ENCODE results near the gene IL10RB.

IL10RB gene

DNA sequence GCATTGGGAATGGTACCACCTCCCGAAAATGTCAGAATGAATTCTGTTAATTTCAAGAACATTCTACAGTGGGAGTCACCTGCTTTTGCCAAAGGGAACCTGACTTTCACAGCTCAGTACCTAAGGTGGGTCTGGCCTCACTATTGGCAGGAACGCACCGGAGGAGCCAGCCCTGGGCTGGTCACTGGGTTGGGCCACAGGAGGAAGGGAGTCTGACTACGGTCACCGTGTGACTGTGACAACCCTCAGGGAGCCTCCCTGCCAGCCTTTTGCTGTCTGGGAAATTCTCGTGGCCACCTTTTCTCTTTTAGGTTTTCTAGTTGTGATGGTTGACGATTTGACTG, 2.2 kb downstream of the IL10RB start:
- DNase-seq = no peak

DNA sequence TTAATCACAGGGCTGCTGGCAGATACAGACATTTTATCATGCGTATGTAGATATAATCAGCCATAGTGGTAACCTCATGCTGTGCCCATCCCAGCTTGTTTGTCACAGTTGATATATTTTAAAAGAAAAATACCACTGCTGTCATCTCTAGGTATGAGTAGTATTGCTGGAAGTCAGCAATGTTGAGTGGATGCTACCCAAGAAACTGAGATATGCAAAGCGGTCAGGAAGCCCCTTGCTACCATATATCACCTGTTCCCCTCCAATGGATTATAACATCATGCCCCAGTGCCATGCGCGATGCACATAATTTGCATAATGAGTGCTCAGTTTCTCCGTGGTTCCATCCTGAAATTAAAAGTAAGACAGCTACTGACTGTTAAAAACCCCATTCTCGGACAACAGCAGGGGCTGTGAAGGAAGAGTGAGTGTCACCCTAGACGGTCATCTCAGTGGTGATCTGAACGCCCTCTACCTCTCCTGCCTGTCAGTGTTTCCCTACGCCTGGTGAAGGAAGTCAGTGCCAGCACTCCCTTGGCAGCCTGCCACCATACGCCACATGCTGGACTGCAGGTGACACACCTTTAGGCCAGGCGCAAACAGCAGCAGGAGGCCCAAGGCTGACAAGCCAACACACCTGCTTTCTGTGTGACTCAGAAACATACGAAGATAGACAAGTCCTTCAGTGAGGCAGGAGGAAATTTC, 2.7 kb downstream of the IL10RB start:
- DNase-seq = peak; percentile 42

DNA sequence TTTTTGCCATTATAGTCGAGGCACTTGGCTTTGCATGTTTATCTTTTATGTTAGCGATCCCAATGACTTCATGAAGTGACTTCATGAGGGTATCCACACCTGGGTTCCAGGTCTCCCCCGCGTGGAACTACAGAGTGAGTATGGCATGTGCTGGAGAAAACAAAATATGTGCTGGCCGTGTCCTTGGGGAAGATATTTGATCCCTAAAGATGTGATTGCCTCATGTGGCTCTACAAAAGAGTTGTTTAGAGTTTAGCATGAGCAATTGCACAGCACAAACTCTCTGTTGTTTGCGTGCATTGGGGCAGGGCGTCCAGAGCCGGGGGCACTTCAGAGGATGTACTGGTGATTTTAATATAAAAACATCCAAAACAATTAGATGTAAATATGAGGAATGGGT, 4.8 kb downstream of the IL10RB start:
- no peak for DNase-seq

DNA sequence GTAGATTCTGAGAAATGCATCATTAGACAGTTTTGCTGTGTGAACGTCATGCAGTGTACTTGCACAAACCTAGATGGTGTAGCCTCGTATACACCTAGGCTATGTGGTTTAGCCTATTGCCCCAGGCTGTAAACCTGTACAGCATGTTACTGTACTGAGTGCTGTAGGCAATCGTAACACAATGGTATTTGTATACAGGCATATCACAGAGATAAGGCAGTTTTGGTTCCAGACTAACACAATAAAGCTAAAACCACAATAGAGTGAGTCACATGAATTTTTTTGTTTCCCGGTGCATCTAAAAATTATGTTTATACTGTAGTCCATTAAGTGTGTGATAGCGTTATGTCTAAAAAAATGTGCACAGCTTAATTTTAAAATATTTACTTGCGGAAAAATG, 6.9 kb downstream of the IL10RB start:
- DNase-seq = no peak

DNA sequence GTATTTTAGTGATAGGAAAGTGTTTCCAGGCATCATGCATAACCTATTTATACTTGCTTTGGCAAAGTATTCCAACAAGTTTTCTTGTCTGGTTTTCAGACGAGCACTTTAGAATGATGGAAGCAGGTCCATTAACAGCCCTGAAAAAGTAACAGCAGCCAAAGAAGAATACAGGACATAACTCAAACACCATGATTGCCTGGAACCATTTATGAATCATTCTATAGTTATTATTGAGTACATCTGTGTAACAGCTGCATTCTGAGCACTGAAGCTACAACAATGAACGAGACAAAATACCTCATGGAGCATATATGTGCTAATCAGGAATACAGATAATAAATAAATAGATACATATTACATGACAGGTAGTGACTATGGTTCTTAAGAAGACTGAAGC, 12.6 kb downstream of the IL10RB start:
- no peak for DNase-seq

DNA sequence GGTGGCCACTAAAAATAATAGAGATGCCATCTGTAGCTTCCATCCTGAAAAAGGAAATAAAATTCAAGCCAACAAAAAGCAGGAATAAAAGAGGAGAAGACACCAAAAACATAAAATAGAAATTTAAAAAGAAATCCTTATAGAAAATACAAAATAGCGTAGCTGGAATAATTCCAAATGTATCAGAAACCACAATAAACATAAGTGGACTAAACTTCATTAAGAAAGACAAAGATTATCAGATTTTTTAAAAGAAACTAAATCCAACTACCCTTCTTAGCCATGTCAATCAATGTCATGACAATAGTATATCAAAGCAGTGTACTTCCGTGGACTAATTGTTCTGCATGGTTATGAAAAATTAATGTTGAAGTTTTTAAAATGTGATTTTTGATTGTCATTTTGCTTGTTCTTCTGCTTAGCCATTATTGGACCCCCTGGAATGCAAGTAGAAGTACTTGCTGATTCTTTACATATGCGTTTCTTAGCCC, 13.2 kb downstream of the IL10RB start:
- no peak for DNase-seq

DNA sequence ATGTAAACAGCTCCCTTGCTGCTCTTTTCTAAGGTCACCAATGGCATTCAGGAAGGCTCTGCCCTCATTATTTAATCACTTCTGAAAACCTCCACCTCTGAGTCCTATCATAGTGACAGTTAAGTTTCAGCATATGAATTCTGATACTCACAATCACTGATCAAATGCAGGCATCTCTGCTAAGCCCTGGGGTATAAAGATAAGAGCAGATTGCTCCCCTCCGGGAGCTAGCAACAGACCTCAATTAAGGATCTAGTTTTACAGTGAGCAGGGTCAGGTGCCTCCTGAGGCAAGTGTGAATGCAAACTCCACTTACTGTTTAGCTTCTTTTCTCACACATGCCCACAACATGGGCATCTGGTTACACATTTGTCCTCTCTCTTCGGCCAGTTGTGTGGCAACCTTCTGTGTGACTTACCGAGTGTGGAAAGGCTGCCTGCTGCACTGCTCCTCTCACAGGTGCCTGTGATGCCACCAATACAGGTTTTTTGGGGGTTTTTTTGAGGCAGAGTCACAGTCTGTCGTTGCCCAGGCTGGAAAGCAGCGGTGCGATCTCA, 15.0 kb downstream of the IL10RB start:
- no peak for DNase-seq

DNA sequence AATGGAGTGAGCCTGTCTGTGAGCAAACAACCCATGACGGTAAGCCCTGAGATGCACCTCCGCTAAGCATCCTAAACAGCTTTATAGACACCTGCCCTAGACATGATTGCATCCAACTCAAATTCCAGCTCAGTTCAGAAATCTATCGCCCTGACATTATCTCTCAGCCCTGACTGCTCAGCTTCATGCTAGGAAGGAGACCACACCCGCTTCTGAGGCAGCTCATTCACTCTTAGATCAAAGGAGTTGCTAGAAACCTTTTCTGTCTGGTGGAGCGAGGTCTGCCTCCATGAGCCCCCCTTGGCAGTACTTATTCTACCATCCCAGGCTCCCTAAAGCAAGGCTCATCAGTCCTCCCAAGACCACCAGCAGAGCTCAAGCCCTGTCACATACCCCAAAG, 17.0 kb downstream of the IL10RB start:
- no peak for DNase-seq

DNA sequence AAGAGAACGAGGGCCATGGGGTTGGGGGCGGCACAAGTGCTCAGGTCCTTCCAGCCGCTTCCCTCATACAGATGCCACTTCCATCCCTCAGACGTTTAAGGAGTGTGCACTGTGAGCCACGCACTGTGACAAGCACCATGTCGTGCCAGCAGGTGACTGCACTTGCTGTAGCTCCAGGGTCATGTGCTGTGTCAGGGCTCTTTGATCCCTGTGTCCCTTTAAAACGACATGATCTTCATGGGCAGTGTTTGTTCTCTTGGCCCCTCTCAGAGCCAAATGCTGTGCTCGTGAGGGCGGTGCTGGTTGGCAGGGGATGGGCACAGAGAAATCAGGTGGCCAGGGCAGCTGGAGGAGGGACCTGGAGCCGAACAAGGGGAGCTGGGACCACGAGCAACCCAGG, 19.9 kb downstream of the IL10RB start:
- DNase-seq = no peak

DNA sequence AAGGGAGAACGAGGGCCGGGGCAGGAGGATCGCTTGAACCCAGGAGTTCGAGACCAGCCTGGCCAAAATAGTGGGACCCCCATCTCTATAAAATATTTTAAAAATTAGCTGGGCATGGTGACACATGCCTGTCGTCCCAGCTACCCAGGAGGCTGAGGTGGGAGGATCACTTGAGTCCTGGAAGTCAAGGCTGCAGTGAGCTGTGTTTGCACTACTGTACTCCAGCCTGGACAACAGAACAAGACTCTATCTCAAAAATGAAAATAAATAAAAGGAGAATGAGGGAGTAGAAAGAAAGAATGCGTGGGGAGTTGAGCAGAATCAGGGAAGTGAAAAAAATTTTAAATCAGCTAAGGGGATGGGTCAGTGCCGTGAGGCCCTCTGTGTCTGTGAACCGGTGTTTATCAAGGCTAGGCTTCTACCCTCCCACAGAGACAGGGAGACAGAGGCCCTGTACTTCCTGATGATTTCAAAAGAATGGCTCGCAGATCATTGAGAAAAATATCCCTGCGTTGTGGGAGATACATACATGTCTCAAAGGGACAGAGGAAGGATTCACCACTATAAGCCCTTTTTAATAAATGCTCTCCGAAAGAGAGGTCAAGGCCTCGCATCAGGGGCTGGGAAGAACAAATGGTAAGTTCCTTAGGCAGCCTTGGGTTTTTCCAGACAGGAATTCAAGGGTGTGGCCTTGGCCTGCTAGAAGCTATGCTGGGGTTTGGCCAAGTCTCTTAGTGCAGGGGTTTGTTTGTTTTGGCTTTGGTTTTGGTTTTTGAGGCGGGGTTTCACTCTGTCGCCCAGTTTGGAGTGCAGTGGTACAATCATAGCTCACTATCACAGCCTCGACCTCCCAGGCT, 20.7 kb downstream of the IL10RB start:
- no peak for DNase-seq

DNA sequence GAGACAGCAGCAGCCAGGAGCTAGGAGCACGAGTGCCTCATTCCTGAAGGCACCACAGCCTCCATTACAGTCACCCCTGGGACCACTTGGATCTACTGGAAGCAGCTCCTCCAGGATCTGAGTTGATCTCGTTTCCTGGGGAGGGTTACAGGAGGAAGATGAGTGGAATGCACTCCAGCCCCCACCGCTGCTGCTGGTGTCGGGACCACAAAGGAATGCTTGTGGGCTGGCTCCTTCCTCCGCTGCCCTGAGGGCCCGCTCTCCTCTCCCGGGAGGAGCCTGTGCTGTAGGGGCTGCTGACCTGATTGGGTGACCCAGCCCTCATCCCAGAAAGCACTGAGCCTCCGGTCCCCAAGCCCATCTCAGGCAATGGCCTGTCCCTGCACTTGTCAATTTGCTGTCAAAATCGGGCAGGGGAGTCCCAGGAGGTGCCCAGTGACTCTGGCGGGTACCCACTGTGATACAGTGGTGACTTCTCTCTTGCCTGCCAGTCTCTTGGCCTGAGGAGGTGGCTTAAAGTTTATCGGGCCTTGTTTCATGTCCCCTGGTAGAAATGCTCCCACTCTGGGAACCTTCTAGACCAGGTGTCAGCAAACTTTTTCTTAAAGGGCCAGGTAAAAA, 23.1 kb downstream of the IL10RB start:
- no peak for DNase-seq

DNA sequence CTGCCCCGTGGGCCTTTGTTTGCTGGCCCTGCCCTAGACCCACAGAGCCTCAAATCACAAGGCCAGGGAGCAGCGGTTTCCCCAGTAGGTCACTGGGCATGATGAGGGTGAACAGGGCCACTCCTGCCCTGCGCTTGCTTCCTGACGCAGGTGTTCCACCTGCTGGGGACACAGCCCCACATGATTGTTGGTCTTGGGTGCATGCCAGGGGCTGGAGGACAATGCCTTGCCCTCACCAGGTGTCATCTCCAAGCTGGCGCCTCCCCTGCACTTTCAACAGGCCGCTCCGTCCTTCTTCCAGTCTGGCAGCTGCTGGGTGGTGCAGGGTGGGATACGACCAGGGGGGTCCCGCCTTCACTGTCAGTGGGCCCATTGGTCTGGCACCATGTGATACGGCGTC, 24.3 kb downstream of the IL10RB start:
- no peak for DNase-seq

DNA sequence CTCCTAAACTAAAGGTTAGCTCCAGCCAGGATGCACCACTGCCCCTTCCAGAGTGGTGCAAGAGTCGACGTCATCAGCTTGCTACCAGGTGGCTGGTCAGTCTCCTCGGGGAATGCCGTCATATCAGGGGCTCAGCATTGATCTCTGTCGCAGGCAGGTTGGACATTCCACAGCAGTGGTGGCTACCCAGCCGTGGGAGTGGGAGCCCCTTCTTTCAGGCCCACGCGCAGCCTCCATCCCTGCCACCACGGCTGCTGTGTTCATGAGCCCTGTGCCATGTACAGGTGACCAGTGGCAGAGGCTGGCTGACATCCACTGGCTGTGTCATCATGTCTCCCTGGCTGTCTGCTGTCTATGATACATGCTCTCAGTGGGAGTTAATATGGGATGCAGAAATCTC, 25.5 kb downstream of the IL10RB start:
- DNase-seq = no peak

DNA sequence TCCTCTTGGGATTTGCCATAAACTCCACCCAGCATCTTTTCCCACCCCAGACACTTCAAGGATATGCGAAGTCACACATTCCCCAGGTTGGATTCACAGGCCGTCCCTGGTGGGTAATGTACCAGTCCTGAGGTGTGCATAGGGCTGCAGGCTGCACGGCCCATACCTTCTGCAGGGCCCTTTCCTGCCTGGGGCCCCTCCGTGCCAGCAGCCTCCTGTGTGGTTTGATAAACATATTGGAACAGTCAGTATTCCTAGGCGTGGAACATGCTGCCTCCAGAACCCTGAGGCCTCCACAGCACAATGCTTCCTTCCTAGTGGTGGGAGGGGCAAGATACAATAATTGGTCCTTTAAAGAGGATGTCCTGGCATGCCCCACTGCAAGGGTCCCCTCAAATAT, 26.6 kb downstream of the IL10RB start:
- DNase-seq = no peak

DNA sequence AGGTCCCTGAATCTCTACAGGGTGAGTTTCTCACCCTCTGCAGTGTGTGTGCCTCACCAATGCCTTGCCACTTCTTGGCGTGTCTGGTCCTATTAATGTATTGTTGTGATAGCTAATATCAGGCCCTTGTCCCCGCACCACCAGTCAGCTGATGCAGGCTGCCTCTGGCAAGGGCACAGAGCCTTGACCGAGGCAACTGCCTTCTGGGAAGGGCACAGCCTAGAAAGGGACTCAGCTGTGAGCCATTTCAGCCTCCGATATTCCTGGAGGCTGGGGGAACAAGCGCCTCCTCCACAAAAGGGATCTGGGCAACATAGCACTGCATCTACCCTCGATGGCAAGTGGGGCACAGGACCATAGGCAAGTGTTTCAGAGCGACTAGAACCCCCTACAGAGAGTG, 27.0 kb downstream of the IL10RB start:
- no peak for DNase-seq

DNA sequence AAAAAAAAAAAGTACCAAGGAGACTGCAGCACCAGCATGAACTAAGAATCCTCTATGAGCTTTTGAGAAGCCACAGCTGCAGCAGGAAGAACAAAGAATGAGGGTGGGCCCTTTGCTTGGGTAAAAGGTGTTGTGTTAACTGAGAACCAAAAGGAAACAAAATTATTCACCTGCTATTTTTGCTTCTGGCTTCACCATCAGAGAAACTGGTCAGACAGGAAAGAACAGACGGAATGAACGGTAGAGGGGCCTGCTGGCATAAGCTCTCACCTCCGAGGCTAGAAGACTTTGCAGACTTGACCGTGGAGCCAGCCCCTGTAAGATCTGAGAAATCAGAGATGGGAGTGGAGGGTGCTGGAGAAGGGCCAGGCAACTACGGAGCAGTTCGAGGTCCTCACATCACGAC, 27.6 kb downstream of the IL10RB start:
- DNase-seq = no peak

DNA sequence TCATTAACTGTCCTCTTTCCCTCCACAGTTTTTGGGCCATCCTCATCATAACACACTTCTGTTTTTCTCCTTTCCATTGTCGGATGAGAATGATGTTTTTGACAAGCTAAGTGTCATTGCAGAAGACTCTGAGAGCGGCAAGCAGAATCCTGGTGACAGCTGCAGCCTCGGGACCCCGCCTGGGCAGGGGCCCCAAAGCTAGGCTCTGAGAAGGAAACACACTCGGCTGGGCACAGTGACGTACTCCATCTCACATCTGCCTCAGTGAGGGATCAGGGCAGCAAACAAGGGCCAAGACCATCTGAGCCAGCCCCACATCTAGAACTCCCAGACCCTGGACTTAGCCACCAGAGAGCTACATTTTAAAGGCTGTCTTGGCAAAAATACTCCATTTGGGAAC, 30.0 kb downstream of the IL10RB start:
- DNase-seq = no peak

DNA sequence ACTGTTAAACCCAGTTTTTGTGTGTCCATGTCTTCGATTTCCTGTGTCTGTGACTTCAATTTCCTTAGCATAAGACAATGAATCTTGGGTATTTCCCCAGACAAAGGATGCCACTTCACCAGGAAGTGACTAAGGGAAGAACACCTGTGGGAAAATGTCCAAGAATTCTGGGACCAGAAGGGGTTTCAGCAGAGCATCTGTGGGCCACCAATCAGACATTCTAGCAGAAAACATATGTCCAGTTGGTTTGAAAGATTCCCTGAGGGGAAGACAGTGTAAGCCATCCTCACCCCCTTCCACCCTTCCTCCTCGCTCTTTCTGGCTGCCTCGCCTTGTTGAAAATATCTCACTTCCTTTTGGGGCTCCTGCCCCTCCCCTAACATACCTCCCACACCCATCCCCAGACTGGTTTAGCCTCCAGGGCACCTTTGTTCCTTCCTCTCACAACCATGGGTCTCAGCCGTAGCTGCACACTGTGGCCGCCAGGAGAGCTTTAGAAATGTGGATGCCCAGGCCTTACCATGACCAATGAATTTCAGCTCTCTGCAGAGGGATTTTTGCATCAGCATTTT, 33.1 kb downstream of the IL10RB start:
- DNase-seq = peak; percentile 23

DNA sequence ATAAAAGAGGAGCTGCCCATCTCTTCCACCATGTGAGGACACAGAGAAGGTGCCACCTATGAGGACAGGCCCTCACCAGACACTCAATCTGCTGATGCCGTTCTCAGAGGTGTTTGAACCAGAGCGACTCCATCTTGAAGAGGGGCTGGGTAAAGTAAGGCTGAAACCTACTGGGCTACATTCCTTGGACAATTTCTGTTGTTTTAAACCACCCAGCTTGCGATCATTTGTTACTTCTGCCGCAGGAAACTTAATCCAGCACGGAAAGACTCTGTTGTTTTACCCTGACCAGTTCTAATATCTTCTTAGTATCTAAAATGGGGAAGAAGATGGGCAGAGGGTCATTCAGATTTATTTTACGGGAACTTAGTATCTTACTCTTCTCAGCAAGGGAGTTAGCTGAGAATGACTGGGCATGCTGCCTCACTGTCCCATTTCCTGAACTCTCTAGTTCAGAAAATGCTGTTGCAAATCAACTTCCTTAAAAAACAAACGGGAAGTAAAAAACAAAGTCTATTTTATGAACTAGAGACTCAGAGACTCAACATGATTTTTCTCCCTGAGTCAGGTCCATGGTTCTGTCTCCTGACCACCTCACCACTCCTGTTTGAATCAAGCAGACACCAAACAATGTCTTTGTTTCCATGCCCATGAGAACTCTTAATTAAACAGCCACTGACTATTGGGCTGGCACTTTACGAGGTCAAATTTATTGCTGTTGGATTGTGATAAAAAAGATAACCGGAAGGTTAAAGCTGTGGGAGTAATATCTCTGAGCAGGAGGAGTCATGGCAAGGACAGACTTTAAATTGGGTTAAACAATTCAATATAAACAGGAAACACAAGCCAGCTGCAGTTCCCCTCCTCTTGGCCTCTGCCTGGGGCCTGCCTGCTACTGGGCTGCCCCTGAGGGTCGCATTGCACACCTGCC, 34.8 kb downstream of the IL10RB start:
- DNase-seq = no peak

DNA sequence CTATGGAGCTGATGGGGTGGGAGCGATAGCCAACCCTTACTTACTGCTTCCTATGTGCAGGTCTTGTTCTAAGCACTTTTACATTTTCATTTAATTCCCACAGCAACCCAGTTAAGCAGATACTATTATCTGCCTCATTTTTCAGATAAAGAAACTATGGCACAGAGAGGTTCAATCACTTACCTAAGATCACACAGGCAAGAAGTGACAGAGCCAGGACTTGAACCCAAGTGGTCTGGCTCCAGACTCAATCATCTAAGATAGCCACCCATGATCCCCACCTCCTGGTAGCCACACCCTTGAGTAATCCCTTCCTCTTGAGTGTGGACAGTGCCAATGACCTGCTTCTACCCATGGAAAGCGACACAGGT, 35.5 kb downstream of the IL10RB start:
- no peak for DNase-seq

DNA sequence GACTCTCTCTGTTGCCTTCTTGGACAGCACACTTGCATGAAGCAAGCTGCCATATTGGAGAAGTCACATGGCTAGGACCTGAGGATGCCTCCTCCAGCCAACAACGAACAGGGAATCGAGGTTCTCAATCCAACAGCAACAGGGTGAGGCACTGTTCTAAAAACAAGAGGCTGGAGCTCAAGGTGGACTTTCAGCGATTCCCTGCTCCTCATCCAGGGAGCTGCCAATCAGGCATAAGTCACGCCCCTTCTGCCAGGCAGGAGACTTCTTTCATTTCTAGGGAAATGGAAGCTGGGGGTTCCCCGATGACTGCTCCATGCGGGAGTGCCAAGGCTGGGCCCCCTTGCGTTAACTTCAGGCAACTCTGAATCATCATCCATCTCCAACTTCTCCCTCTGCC, 35.9 kb downstream of the IL10RB start:
- DNase-seq = no peak

DNA sequence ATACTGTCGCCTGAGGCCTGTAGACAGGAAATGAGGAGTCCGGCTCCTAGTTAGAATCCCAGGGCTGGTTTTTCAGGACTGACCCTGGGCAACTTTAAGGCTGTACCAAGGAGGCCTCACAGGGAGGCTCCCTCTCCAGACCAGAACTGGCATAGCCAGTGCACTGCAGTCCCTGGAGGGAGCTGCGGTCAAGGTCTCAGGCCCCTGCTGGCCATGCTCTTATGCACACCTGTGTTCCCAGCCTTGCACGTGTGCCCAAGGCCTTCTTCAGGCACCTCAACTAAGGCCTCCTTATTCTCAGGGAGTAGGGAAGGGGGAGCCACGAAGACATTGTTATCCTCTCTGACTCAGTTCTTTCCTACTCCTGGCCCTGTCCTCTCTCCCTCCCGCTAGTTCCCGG, 36.6 kb downstream of the IL10RB start:
- no peak for DNase-seq

DNA sequence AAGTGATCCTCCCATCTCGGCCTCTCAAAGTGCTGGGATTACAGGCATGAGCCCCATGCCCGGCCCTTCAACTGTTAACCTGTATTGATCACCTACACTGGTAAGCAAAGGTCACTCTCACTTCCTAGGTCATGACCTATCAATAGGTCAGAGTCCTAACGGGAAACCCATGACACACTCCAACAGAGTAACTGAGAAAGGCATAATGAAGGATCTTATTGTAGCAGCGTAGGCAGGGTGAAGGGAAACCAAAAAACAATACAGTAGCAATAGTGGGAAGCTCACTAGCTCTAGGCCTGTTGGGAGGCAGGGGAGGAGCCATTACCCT, 39.1 kb downstream of the IL10RB start:
- no peak for DNase-seq
